ENCODE results near the gene PITHD1. TPM values are rescaled to one million over a fixed set of nuclear protein-coding genes. Genes with fewer than 3 reads are reported as not detected.

PITHD1 gene
- total and polyA plus RNA-seq, 10 of the 15 experiments (the other 5 are each of a cell fraction or from before 2014, with no cell fraction given) = 23.7 to 82.2 (median 67.0) TPM

DNA sequence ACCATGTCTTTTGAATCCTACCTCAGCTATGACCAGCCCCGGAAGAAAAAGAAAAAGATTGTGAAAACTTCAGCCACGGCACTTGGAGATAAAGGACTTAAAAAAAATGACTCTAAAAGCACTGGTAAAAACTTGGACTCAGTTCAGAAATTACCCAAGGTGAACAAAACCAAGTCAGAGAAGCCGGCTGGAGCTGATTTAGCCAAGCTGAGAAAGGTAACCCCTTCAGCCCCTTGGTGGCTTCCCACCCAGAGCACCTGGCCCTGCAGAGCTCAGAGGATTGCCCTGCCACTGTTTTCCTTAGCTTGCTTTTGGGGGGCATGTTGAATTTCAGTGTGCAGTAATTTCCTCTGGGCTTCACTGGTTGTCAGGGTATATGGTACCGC, 26.4 kb upstream of the PITHD1 start:
- peaks cover 42% of the 10 kb centered on the region for H3K79me2 ChIP-seq (ENCODE audit: control insufficient read depth, insufficient read depth, low read length)
- no peak for ATAC-seq
- intact Hi-C loops (cut with micrococcal nuclease; ENCODE audit: unreplicated experiment) = loop anchor here (2.0 kb wide), 2 partner anchors 115 to 207 kb away; no protein-coding TSS in a partner anchor
- TF ChIP-seq ASH2L (IDR thresholded peaks at IDR 0.05; ENCODE audit: borderline replicate concordance, low read depth) (no peak), SRF (IDR thresholded peaks at IDR 0.05; ENCODE audit: low read depth in 2 of 2, low read length in 2 of 2) (no peak), IKZF2 (IDR thresholded peaks at IDR 0.05) (no peak), ZNF274 (IDR thresholded peaks at IDR 0.05; ENCODE audit: insufficient read depth, insufficient read length) (no peak), PAX8 (IDR thresholded peaks at IDR 0.05) (no peak), ZNF217 (IDR thresholded peaks at IDR 0.05) (no peak)
- TF ChIP-seq, protein P1, sequence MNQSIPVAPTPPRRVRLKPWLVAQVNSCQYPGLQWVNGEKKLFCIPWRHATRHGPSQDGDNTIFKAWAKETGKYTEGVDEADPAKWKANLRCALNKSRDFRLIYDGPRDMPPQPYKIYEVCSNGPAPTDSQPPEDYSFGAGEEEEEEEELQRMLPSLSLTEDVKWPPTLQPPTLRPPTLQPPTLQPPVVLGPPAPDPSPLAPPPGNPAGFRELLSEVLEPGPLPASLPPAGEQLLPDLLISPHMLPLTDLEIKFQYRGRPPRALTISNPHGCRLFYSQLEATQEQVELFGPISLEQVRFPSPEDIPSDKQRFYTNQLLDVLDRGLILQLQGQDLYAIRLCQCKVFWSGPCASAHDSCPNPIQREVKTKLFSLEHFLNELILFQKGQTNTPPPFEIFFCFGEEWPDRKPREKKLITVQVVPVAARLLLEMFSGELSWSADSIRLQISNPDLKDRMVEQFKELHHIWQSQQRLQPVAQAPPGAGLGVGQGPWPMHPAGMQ (IDR thresholded peaks at IDR 0.05; ENCODE audit: borderline replicate concordance) = no peak
- TF ChIP-seq, protein P2, sequence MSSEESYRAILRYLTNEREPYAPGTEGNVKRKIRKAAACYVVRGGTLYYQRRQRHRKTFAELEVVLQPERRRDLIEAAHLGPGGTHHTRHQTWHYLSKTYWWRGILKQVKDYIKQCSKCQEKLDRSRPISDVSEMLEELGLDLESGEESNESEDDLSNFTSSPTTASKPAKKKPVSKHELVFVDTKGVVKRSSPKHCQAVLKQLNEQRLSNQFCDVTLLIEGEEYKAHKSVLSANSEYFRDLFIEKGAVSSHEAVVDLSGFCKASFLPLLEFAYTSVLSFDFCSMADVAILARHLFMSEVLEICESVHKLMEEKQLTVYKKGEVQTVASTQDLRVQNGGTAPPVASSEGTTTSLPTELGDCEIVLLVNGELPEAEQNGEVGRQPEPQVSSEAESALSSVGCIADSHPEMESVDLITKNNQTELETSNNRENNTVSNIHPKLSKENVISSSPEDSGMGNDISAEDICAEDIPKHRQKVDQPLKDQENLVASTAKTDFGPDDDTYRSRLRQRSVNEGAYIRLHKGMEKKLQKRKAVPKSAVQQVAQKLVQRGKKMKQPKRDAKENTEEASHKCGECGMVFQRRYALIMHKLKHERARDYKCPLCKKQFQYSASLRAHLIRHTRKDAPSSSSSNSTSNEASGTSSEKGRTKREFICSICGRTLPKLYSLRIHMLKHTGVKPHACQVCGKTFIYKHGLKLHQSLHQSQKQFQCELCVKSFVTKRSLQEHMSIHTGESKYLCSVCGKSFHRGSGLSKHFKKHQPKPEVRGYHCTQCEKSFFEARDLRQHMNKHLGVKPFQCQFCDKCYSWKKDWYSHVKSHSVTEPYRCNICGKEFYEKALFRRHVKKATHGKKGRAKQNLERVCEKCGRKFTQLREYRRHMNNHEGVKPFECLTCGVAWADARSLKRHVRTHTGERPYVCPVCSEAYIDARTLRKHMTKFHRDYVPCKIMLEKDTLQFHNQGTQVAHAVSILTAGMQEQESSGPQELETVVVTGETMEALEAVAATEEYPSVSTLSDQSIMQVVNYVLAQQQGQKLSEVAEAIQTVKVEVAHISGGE (CRISPR knock-in tag; IDR thresholded peaks at IDR 0.05) = no peak
- TF ChIP-seq, protein P3, sequence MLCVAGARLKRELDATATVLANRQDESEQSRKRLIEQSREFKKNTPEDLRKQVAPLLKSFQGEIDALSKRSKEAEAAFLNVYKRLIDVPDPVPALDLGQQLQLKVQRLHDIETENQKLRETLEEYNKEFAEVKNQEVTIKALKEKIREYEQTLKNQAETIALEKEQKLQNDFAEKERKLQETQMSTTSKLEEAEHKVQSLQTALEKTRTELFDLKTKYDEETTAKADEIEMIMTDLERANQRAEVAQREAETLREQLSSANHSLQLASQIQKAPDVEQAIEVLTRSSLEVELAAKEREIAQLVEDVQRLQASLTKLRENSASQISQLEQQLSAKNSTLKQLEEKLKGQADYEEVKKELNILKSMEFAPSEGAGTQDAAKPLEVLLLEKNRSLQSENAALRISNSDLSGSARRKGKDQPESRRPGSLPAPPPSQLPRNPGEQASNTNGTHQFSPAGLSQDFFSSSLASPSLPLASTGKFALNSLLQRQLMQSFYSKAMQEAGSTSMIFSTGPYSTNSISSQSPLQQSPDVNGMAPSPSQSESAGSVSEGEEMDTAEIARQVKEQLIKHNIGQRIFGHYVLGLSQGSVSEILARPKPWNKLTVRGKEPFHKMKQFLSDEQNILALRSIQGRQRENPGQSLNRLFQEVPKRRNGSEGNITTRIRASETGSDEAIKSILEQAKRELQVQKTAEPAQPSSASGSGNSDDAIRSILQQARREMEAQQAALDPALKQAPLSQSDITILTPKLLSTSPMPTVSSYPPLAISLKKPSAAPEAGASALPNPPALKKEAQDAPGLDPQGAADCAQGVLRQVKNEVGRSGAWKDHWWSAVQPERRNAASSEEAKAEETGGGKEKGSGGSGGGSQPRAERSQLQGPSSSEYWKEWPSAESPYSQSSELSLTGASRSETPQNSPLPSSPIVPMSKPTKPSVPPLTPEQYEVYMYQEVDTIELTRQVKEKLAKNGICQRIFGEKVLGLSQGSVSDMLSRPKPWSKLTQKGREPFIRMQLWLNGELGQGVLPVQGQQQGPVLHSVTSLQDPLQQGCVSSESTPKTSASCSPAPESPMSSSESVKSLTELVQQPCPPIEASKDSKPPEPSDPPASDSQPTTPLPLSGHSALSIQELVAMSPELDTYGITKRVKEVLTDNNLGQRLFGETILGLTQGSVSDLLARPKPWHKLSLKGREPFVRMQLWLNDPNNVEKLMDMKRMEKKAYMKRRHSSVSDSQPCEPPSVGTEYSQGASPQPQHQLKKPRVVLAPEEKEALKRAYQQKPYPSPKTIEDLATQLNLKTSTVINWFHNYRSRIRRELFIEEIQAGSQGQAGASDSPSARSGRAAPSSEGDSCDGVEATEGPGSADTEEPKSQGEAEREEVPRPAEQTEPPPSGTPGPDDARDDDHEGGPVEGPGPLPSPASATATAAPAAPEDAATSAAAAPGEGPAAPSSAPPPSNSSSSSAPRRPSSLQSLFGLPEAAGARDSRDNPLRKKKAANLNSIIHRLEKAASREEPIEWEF (IDR thresholded peaks at IDR 0.05; ENCODE audit: insufficient replicate concordance, low read depth, low read length) = no peak

More for the DNA sequence above, 26.4 kb upstream of the PITHD1 start:
- H4K20me1 ChIP-seq (ENCODE audit: control insufficient read depth, insufficient read depth) = peaks cover 4% of the 10 kb centered on the region
- H3K9me3 ChIP-seq (replicated peaks; ENCODE audit: control insufficient read depth, insufficient read depth, low read length) = no peaks in the 10 kb centered on the region
- ChIA-PET RAD21 (ENCODE audit: unreplicated experiment) (interaction anchor here (0.6 to 1.7 kb wide), 6 partner anchors 29 to 255 kb away, joined by 3 to 5 read pairs (median 4); no protein-coding TSS in a partner anchor), SMC1A (ENCODE audit: uncharacterized antibody, unreplicated experiment) (interaction anchor here (0.7 to 1.6 kb wide), 11 partner anchors 16 to 255 kb away, joined by 3 to 6 read pairs (median 3); partner anchors contain the start of gene RPL11), POLR2A (interaction anchor here (1.0 to 1.5 kb wide), 2 partner anchors 15 to 115 kb away, joined by 3 read pairs; no protein-coding TSS in a partner anchor), CTCF (interaction anchor here (0.6 to 11.3 kb wide), 20 partner anchors 9 to 212 kb away, joined by 3 to 155 read pairs (median 4); partner anchors contain the start of genes ELOA and RPL11)
- DNase-seq (ENCODE audit: low read depth, low spot score) (no peak), FAIRE-seq (no peak)
- H2AFZ ChIP-seq (ENCODE audit: control insufficient read depth, low read depth, low read length) = no peak overlapping the region
- 98% methylated on average over 4 of the region's 4 CpGs for WGBS (ENCODE audit: insufficient coverage, insufficient replicate concordance, low lambda C conversion rate, missing lambda C conversion rate)
- H3K4me1 ChIP-seq (ENCODE audit: control insufficient read depth, insufficient read depth, low read length) = no peaks in the 10 kb centered on the region
- H3K27me3 ChIP-seq (replicated peaks in 1 of 2; ENCODE audit: control insufficient read depth in 2 of 2, insufficient read depth in 2 of 2, low read length in 1 of 2) = no peaks in the 10 kb centered on the region
- in situ Hi-C loops (cut with MboI) = loop anchor here (5.0 kb wide), 1 partner anchor 205 kb away; no protein-coding TSS in a partner anchor
- no TSS peak for BruUV-seq (replicated peaks)
- H3K4me3 ChIP-seq = no peak overlapping the region
- H3K27ac ChIP-seq (ENCODE audit: control insufficient read depth, insufficient read depth) = no peak overlapping the region
- H3K36me3 ChIP-seq (ENCODE audit: control insufficient read depth in 2 of 2, insufficient read depth in 2 of 2, low read length in 1 of 2) = peaks cover 37 to 48% of the 10 kb centered on the region in 2 experiments
- H3K9ac ChIP-seq (ENCODE audit: control insufficient read depth, insufficient read depth, low read length) = no peak overlapping the region
- no peak overlapping the region for H3K4me2 ChIP-seq (ENCODE audit: control insufficient read depth, insufficient read depth)

Data from GM12878 (cell line).